MM.1S (cell line): ENCODE measurements around the gene DDAH2.
A peak's percentile ranks its signal among the peaks of the same experiment; 100 is the strongest.

Experiments
- DNase-seq: peaks from one replicate; pipeline ENCODE4 v3.0.0-alpha.2; 2015
- H2AFZ ChIP-seq: fragments of 300-600 bp; sonication (generic); 2 replicates; pipeline ENCODE4 v1.6.0; 2016; ENCODE audit warnings: antibody characterized with exemption, low read length
- H3F3A ChIP-seq: fragments of 300-600 bp; sonication (generic); 2 replicates; pipeline ENCODE4 v1.6.1; 2016; ENCODE audit warnings: mild to moderate bottlenecking, antibody characterized with exemption, low read length, moderate library complexity, mixed read lengths; ENCODE audit not compliant: insufficient read depth
- H3K27ac ChIP-seq: fragments of 300-600 bp; sonication (generic); 2 replicates; pipeline ENCODE4 v1.5.1; 2016; ENCODE audit warnings: mild to moderate bottlenecking, low read length
- H3K27me3 ChIP-seq: fragments of 300-600 bp; sonication (generic); replicated peaks from 2 replicates; pipeline ENCODE4 v1.6.0; 2016; ENCODE audit warnings: low read length; ENCODE audit not compliant: insufficient read depth
- H3K36me3 ChIP-seq: fragments of 300-600 bp; sonication (generic); replicated peaks from 2 replicates; pipeline ENCODE4 v1.6.1; 2016; ENCODE audit warnings: mild to moderate bottlenecking, low read length, mixed read lengths; ENCODE audit not compliant: insufficient read depth
- H3K4me1 ChIP-seq: fragments of 300-600 bp; sonication (generic); 2 replicates; pipeline ENCODE4 v1.6.1; 2016; ENCODE audit warnings: low read length, mixed read lengths
- H3K4me2 ChIP-seq: fragments of 300-600 bp; sonication (generic); 2 replicates; pipeline ENCODE4 v1.6.0; 2016; ENCODE audit warnings: low read depth, low read length
- H3K4me3 ChIP-seq: fragments of 300-600 bp; sonication (generic); 2 replicates; pipeline ENCODE4 v1.5.1; 2016; ENCODE audit warnings: low read length, mixed read lengths
- H3K79me2 ChIP-seq: fragments of 300-600 bp; sonication (generic); 2 replicates; pipeline ENCODE4 v1.6.1; 2016; ENCODE audit warnings: mixed run types, low read length, mixed read lengths
- H3K9ac ChIP-seq: fragments of 300-600 bp; sonication (generic); 2 replicates; pipeline ENCODE4 v1.6.1; 2016; ENCODE audit warnings: low read length, mixed read lengths
- H3K9me2 ChIP-seq: fragments of 300-600 bp; sonication (generic); replicated peaks from 2 replicates; pipeline ENCODE4 v1.6.1; 2016; ENCODE audit warnings: mild to moderate bottlenecking, low read length, mixed read lengths; ENCODE audit not compliant: insufficient read depth
- H3K9me3 ChIP-seq: fragments of 300-600 bp; sonication (generic); replicated peaks from 2 replicates; pipeline ENCODE4 v1.6.1; 2016; ENCODE audit warnings: mild to moderate bottlenecking, low read length, mixed read lengths; ENCODE audit not compliant: insufficient read depth
- H4K20me1 ChIP-seq: fragments of 300-600 bp; sonication (generic); 2 replicates; pipeline ENCODE4 v1.6.1; 2016; ENCODE audit warnings: mild to moderate bottlenecking, low read length, moderate library complexity, mixed read lengths; ENCODE audit not compliant: insufficient read depth
- EZH2 ChIP-seq: fragments of 300-600 bp; sonication (generic); optimal IDR thresholded peaks from 2 replicates; pipeline ENCODE3; 2017; ENCODE audit warnings: low read depth, mild to moderate bottlenecking, antibody characterized with exemption, low read length, mixed read lengths
- EZH2phosphoT487 ChIP-seq: fragments of 300-600 bp; sonication (generic); IDR thresholded peaks from 2 replicates; pipeline ENCODE4 v1.6.1; 2018; ENCODE audit warnings: antibody characterized with exemption, low read length
- TF ChIP-seq, protein P1 (sequence below): fragments of 300-600 bp; sonication (generic); IDR thresholded peaks from 2 replicates; pipeline ENCODE4 v1.5.1; 2016; ENCODE audit warnings: antibody characterized with exemption, low read length, mixed read lengths

DDAH2 gene

DNA sequence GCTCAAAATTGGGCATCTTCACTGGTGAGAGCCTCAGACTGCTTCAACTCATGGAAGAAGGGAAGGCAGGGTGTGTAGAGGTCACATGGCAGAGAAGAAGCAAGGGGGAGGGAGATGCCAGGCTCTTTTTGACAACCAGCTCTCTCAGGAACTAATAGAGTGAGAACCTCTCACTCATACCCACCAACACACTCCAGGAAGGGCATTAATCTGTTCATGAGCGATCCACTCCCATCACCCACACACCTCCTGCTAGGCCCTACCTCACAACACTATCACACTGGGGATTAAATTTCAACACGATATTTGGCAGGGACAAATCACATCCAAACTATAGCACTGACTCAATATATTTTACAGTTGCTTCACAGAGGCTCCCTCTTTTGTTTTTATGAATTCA lies 12.7 kb upstream of the DDAH2 start:
- Histone ChIP-seq H3K27ac (no peak overlapping the region), H3K27me3 (no peaks in the 10 kb centered on the region), H3K4me3 (no peak overlapping the region), H4K20me1 (no peaks in the 10 kb centered on the region), H3K4me2 (no peak overlapping the region), H3K79me2 (peaks cover 7% of the 10 kb centered on the region), H3K36me3 (no peaks in the 10 kb centered on the region), H3F3A (peaks cover 24% of the 10 kb centered on the region), H2AFZ (no peak overlapping the region), H3K4me1 (peaks cover 21% of the 10 kb centered on the region), H3K9me3 (no peaks in the 10 kb centered on the region), H3K9ac (no peak overlapping the region), H3K9me2 (no peaks in the 10 kb centered on the region)
- TF ChIP-seq EZH2phosphoT487 (no peak), EZH2 (no peak)
- TF ChIP-seq, protein P1, sequence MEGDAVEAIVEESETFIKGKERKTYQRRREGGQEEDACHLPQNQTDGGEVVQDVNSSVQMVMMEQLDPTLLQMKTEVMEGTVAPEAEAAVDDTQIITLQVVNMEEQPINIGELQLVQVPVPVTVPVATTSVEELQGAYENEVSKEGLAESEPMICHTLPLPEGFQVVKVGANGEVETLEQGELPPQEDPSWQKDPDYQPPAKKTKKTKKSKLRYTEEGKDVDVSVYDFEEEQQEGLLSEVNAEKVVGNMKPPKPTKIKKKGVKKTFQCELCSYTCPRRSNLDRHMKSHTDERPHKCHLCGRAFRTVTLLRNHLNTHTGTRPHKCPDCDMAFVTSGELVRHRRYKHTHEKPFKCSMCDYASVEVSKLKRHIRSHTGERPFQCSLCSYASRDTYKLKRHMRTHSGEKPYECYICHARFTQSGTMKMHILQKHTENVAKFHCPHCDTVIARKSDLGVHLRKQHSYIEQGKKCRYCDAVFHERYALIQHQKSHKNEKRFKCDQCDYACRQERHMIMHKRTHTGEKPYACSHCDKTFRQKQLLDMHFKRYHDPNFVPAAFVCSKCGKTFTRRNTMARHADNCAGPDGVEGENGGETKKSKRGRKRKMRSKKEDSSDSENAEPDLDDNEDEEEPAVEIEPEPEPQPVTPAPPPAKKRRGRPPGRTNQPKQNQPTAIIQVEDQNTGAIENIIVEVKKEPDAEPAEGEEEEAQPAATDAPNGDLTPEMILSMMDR = no peak
- DNase-seq = no peak

DNA sequence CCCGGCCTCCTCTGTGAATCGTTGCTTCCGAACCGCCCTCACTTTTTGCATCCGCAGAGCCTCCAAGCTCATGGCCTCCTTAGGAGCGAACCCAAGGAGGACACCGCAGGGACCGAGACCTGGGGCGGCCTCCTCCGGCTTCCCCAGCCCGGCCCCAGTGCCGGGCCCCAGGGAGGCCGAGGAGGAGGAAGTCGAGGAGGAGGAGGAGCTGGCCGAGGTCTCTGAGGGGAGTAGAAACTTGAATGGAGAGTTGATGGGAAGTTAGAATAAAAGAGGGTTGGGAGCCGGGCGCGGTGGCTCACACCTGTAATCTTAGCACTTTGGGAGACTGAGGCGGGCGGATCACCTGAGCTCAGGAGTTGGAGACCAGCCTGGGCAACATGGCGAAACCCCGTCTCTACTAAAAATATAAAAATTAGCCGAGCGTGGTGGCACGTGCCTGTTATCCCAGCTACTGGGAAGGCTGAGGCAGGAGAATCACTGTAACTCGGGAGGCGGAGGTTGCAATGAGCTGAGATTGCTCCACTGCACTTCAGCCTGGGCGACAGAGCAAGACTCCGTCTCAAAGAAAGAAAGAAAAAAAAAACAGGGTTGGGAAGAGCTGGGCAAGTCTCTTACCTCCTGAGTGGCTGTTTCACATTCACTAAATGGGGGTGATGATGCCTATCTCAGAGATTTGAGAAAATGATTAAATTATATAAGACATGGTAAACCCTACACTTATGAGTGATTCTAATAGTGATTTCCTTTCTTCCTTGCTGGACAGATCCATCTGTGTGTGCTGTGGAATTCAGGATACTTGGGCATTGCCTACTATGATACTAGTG lies 11.5 kb upstream of the DDAH2 start:
- peak overlapping the region; percentile 98 for H3K27ac ChIP-seq
- H3K36me3 ChIP-seq = no peaks in the 10 kb centered on the region
- H3K9ac ChIP-seq = peak overlapping the region; percentile 99
- peak overlapping the region; percentile 78 for H3K4me3 ChIP-seq
- H4K20me1 ChIP-seq = no peaks in the 10 kb centered on the region
- peak overlapping the region; percentile 93 for H3K4me2 ChIP-seq
- H3K27me3 ChIP-seq = no peaks in the 10 kb centered on the region
- peak overlapping the region; percentile 47 for H2AFZ ChIP-seq
- peak; percentile 43 for DNase-seq
- H3K4me1 ChIP-seq = peaks cover 24% of the 10 kb centered on the region
- TF ChIP-seq EZH2phosphoT487 (no peak), EZH2 (no peak)
- TF ChIP-seq, protein P1 = no peak
- H3F3A ChIP-seq = peaks cover 35% of the 10 kb centered on the region
- H3K9me2 ChIP-seq = no peaks in the 10 kb centered on the region
- peaks cover 19% of the 10 kb centered on the region for H3K79me2 ChIP-seq
- no peaks in the 10 kb centered on the region for H3K9me3 ChIP-seq

DNA sequence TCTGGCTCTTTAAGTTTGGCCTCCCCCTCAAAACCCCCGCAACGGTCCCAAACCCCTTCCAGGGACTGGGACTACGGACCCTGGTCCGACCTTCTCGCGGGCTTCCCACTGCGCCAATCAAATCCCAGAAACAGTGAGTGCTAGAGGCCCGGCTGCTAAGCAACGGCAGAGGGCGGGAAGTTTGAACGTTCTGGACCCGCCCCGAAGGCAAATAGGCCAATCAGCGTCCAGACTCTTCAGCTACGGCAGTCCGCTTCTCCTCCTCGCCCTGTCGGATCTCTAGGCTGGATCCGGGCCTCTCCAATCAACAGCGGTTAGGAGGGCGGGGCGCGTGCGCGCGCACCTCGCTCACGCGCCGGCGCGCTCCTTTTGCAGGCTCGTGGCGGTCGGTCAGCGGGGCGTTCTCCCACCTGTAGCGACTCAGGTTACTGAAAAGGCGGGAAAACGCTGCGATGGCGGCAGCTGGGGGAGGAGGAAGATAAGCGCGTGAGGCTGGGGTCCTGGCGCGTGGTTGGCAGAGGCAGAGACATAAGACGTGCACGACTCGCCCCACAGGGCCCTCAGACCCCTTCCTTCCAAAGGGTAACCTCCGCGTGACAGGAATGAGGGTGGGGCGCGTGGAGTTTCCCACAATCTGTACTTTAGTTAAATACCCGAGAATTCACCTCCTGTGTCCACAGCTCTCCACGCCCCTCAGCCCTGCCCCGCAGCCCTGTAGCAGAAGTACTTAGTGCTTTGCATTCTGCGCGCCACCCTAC lies 10.7 kb upstream of the DDAH2 start, which contains the start of gene MSH5:
MSH5 (plus strand) TSS at position 367 of the 758 bp plus-strand sequence. CDS start 462 bp downstream, outside the sequence.
- Histone ChIP-seq H3K36me3 (no peaks in the 10 kb centered on the region), H3K9ac (peak within 1 kb of the TSS; percentile 99), H2AFZ (peak within 1 kb of the TSS; percentile 47), H3K27me3 (no peaks in the 10 kb centered on the region), H3K79me2 (peaks cover 27% of the 10 kb centered on the region), H4K20me1 (no peaks in the 10 kb centered on the region), H3K27ac (peak within 1 kb of the TSS; percentile 98), H3F3A (peaks cover 42% of the 10 kb centered on the region), H3K9me2 (no peaks in the 10 kb centered on the region), H3K4me3 (peak within 1 kb of the TSS; percentile 78), H3K4me2 (peak within 1 kb of the TSS; percentile 99), H3K9me3 (no peaks in the 10 kb centered on the region), H3K4me1 (peaks cover 24% of the 10 kb centered on the region)
- TF ChIP-seq, protein P1 = no peak
- no peak for TF ChIP-seq EZH2
- DNase-seq = peak; percentile 99
